Skin epidermis (tissue), 12 donors: Measurements from ENCODE around the gene RIOK2.

ENCODE experiments used
- H3K27ac ChIP-seq, 21 experiments: fragments of 200-600 bp; sonication (generic) in 11 of 21; one replicate each; pipeline ENCODE4 v1.5.0; 2020; ENCODE audit warnings: mild to moderate bottlenecking in 3 of 21, inconsistent platforms in 2 of 21, moderate library complexity in 2 of 21
- H3K4me3 ChIP-seq, 7 experiments: fragments of 200-600 bp; sonication (generic) in 2 of 7; one replicate each; pipeline ENCODE4 v1.5.0; 2020; ENCODE audit warnings: inconsistent platforms in 2 of 7, mild to moderate bottlenecking in 2 of 7, moderate library complexity in 1 of 7

Gene RIOK2

DNA sequence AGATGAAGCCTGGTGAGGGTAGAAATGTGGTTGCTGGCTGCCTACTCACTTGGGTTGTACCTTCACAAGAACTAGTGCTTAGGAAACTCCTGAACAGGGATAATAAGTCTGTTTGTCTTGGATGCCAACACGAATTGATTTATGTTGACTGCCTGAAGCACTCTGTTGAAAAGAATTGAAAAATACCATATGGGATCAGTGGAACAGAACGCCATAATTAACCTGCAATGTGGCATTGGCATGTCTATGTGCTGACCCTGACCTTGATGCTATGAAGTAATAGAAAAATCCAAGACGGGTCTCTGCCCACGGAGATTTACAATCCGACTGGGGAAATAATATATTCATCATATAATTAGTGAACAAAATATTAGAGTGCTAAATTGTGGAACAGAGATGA, 51.1 kb downstream of the RIOK2 start:
- H3K27ac ChIP-seq, result no peak overlapping the region
- no peak overlapping the region for H3K4me3 ChIP-seq

DNA sequence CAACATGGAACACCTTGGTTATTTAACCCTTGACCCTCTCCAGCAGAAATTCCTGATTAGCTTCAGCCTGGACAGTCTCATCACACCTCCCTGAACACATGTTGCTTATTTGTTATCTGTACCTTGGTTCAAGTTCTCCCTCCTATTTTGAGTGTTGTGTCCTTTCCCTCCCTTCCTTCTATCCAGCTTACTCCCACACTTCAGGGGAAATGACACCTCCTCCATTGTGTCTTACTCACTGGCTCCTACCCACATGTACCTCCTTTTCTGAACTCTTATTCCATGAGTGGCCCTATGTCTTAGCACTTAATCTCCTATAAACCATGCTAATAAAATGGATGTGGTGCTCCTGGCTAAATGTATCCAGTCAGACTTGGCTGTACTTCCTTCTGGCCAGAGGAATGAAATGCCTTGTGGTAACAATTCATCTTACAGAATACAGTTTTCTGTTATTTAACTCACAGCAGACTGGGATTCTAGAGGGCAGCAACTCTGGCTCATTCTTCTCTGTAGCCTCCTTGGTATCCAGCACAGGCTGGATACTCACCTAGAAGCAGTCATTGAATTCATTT, 51.8 kb downstream of the RIOK2 start:
- Histone ChIP-seq H3K4me3 (no peak overlapping the region), H3K27ac (no peak overlapping the region)

DNA sequence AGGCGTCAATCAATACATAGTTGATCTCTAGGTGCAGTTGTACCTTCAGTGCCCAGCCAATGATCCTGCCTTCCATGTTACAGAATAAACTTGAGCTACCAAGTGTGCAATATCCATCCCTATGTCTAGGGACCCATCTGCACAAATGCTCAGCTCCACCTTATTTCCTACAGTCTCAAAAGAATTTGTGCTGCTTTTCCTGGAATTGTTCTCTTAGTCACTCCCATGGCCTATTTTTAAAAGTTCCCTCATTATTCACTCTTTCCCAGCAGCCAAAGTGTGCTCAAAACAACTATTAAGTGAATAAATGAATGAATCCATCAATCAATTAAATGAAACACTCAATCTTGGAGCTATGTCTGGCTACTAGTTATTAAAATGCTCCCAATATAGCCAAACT, 55.3 kb downstream of the RIOK2 start:
- H3K4me3 ChIP-seq, result no peak overlapping the region
- H3K27ac ChIP-seq, result no peak overlapping the region

DNA sequence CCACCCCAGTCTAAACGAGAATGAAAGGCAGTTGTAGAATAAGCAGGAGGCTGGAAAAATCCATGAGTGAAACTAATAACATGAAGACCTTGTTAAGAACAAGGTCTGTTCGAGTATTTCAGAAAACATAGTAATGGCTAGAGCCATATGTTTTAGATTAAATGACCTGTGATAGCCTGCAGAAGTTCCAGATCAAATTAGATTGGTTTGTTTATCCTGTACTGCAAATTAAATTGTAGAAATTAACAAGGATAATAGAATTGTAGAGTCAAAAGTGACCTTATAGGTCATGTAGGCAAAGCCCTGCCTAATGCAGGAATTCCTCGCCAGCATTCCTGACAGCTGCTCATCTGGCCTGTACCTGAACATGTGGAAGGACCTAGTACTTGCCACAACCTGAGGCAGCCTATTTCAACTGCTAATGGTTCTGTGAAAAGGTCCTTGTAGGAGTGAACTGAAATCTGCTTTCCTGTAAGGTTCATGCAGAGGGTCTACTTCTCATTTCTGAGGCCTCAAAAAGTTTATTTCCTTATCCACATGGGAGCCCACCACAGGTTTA, 57.8 kb downstream of the RIOK2 start:
- Histone ChIP-seq H3K27ac (no peak overlapping the region), H3K4me3 (no peak overlapping the region)

DNA sequence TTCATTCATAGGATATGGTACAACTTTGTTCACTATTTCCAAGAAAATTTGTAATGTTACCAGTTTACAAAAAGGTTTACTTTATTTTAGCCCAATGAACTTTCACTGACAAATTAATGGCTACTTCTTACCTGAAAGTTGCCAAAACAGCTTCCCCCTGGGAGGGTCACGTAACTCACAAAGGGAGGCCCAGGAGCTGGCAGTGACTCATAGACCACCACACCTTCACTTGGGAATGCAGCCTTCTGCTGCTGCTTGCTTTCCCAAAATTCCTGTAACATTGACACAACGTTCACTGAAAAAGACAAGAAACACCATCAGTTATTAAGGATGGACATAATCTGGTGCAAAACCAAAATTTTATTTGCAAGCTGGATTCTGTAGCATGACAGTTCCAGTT, 58.7 kb downstream of the RIOK2 start:
- Histone ChIP-seq H3K4me3 (no peak overlapping the region), H3K27ac (no peak overlapping the region)

DNA sequence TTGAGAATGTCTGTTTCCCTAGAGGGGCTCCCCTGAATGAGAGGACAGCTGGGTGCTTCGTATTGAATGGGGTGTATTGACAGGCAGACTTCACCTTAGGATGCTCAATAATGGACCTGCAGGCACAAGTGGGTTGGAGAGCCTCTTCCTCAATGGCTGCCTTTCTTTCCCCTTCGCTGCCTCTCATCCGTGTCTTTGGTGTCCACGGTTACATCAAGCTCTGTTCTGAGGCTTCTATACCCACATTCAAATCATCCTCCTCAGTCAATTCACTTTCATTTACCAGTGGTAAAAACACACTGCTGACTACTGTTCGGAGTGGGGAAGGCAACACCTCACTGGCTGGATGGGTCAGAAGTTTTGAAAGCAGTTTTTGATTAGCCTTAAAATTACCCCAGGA, 61.2 kb downstream of the RIOK2 start:
- no peak overlapping the region for H3K27ac ChIP-seq
- H3K4me3 ChIP-seq, result no peak overlapping the region

DNA sequence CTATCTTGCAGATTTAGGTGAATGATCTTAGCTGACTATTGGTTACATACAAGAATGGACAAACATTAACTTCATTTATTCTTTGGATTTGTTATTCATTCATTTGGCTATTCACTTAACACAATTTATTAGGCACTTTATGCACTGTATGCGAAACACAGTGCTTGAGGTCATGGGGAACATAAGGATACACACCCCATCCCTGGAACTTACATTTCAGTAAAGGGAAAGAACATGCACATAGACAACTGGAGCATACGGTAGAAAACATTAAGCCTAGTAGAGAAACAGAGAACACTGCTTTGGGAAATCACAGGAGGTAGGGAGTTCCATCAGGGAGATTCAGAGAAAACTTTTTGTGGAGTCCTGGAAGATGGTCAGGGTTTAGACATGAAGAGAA, 62.9 kb downstream of the RIOK2 start:
- Histone ChIP-seq H3K4me3 (no peak overlapping the region), H3K27ac (no peak overlapping the region)

DNA sequence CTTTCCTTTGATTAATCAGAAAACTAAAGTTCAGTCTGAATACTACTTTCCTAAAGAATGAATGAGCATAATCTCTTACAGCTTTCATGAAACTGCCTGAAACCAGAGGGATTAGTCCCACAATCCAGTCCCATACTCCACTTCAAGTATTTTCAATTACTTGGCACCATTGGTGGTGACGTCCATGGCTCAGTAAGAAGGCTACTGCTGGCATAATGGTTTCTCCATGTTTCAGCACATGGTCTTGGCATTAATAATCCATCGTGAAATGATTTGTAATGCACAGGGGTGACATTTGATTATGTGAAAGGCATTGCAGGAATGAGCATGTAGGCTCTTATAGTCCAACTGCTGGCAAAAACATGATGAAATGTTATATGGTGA, 64.0 kb downstream of the RIOK2 start:
- Histone ChIP-seq H3K27ac (no peak overlapping the region), H3K4me3 (no peak overlapping the region)

DNA sequence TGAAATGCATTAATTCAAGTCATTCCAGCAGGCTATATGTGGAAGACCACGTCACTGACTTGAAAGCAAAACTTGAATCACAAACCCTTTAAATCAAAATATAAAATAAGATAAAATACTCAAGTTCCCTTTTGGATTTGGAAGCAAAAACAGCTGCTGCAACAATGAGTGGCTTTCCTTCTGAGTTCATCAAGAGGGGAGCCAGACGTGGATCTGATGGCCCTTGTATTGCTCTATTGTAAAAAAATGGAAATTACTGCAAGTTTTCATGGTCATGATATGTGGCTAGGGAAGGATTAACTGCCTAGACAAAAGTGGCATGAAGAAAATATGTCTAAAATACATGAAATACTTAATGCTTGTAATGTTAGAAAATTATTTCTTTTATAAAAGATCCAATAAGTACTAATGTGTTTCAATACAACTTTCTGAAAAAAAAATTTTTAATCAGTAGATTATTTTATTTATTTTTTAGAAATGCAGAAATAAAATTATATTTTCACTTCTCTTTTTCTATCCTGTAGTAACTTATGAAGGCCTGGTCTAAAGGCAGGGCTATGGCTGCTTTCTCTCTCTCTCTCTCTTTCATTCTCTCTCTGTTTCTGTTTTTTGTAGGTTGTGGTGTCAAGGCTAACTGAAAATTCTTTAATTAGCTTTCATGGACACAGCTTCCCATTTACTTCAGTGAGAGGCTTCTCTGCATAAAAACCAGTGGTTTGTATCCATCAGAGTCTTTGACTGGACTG, 64.6 kb downstream of the RIOK2 start:
- no peak overlapping the region for H3K4me3 ChIP-seq
- H3K27ac ChIP-seq, result no peak overlapping the region

DNA sequence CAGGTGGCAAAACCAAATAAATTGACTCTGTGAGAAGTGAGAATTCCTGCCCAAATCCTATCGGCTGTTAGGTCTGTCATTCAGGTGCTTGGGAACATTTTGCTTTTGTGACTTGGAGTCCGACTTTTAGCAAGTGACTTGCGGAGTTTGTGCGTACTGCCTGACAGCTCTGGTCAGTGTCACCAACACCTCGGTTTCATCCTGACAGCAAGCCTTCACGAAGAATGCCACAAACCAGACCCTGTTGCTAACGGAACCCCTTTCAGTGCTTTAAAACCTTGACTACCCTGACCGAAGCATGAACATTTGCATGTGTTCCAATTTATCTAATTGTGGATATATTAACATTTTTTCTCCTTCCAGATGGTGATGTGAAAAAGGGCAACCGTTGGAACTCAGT, 67.1 kb downstream of the RIOK2 start:
- no peak overlapping the region for H3K27ac ChIP-seq

DNA sequence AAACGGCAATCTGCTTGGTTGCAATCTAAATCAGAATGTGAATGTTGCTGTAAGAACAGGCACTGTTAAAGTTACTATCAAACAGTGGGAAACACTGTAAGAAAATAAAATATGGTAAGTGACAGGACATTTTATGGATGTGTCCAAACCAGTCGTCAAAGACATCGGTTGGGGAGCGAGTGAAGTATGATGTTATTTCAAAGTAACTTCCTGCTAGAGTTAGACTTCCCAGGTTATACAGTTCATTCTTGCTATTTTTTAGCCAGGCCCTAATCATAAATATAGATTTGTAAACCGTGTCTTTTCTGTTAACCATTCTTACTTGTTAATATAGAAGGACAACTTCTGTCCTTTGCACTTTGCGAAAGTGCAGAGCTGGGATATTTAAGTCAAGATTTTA, 70.8 kb downstream of the RIOK2 start:
- Histone ChIP-seq H3K4me3 (no peak overlapping the region), H3K27ac (no peak overlapping the region)

More for the DNA sequence above, 67.1 kb downstream of the RIOK2 start:
- no peak overlapping the region for H3K4me3 ChIP-seq

DNA sequence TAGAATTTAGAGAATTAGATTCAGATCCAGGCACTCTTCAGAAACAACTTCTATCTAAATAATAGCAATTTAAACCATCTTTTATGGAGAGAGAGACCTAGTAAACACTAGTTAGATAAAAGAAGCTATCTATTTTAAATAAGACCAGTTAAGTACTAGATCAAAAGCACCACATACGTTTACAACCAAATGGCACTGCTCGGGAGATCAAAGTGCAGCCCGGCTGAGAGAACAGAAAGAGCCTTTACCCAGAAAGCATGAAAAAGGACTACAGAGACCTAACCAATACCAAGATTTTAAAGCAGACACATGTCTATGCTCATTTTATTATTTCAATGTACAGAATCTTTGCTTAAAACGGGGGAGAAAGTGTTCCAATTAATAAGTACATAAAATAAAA, 71.4 kb downstream of the RIOK2 start:
- H3K27ac ChIP-seq, result no peak overlapping the region
- H3K4me3 ChIP-seq, result no peak overlapping the region

DNA sequence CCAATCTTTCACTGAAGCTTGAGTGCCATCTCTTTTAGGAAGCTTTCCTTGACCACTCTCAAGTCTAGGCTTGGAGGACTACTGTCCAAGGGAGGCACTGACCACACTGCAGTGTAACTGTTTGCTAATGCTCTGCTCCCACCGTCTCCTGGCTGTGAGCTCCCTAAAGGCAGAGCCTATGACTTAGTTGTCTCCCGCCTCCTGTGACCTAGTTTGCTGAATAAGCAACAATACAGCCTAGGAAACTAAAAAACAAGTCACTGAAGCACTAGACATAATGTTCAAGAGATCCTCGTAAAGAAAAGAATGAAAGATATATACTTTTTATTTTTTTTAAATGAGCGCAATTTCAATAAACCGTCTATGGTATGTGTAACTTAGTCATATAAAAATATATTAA, 72.0 kb downstream of the RIOK2 start:
- Histone ChIP-seq H3K4me3 (no peak overlapping the region), H3K27ac (no peak overlapping the region)
